Coronary artery (tissue), 2 donors: Measurements from ENCODE around the gene CAMTA1.

Source experiments
- DNase-seq: peaks from one replicate; pipeline ENCODE4 v3.0.0-alpha.2; 2017; ENCODE audit warnings: low spot score
- H3K27ac ChIP-seq, 2 donors: fragments of 200-600 bp; sonication (generic); one replicate each; pipeline ENCODE4 v1.5.1; 2016 to 2019
- H3K4me3 ChIP-seq: fragments of 200-600 bp; sonication (generic); 2 replicates; pipeline ENCODE4 v1.5.1; 2016; ENCODE audit warnings: mild to moderate bottlenecking, moderate library complexity
- TF ChIP-seq, protein P1 (sequence below): fragments of 200-600 bp; sonication (generic); IDR thresholded peaks from one replicate; pipeline ENCODE4 v1.5.1; 2019; ENCODE audit warnings: antibody characterized with exemption

CAMTA1 gene

DNA sequence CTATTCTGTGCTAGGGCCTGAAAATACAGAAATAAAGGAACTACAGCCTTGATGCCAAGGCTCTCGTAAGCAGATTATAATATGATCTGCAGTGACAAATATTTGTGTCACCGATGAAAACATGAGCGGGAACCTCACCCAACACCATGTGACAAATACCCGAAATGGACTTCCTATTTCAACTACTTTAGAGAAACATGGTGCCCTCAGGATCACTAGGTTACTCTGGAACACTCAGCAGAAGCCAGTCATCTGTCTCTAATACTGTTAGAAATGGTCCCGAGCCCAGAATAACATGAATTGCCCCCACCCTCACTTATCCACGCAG, 985.4 kb downstream of the CAMTA1 start:
- no peak for DNase-seq

GRCh38 chr1:7770997-7771822, 986.0 kb downstream of the CAMTA1 start, which contains the start of gene VAMP3:
TSS of gene VAMP3 (plus strand) at chr1:7771296. CDS start at chr1:7771384, 88 bp downstream.
- H3K27ac ChIP-seq: peak within 1 kb of the TSS; percentile 88 to 93
- H3K4me3 ChIP-seq: peak within 1 kb of the TSS; percentile 86
- peak; percentile 91 for DNase-seq
- TF ChIP-seq, protein P1, sequence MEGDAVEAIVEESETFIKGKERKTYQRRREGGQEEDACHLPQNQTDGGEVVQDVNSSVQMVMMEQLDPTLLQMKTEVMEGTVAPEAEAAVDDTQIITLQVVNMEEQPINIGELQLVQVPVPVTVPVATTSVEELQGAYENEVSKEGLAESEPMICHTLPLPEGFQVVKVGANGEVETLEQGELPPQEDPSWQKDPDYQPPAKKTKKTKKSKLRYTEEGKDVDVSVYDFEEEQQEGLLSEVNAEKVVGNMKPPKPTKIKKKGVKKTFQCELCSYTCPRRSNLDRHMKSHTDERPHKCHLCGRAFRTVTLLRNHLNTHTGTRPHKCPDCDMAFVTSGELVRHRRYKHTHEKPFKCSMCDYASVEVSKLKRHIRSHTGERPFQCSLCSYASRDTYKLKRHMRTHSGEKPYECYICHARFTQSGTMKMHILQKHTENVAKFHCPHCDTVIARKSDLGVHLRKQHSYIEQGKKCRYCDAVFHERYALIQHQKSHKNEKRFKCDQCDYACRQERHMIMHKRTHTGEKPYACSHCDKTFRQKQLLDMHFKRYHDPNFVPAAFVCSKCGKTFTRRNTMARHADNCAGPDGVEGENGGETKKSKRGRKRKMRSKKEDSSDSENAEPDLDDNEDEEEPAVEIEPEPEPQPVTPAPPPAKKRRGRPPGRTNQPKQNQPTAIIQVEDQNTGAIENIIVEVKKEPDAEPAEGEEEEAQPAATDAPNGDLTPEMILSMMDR: no peak

More for the DNA sequence above, 985.4 kb downstream of the CAMTA1 start:
- Histone ChIP-seq H3K4me3 (peak overlapping the region; percentile 86), H3K27ac (peak overlapping the region; percentile 88 to 93)
- TF ChIP-seq, protein P1: no peak

- Histone ChIP-seq H3K4me3 (peak overlapping the region; percentile 86), H3K27ac (peak overlapping the region; percentile 88 to 93)
- TF ChIP-seq, protein P1: no peak
- no peak for DNase-seq
Observed at GRCh38 chr1:7771823-7772299, 986.6 kb downstream of the CAMTA1 start.

DNA sequence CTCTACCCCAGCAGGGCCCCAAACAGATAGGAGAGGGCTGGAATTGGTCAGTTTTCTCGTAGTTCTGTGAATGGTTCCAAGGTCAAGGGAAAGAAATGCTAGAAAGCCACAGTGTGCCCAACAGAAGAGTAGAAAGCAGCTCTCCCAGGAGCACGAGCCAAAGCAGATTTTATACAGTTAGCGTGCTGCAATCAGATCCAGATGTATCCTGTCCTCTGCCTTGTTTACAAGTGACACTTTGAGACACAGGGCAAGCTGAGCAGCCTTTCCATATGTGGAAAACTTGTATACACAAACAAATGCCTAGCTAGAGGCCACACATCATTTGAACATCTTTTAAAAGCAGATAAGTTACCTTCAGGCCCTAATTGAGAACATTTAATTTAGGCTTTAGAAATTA, 992.3 kb downstream of the CAMTA1 start:
- Histone ChIP-seq H3K27ac (no peak overlapping the region), H3K4me3 (no peak overlapping the region)
- TF ChIP-seq, protein P1: no peak
- no peak for DNase-seq

- Histone ChIP-seq H3K4me3 (no peak overlapping the region), H3K27ac (no peak overlapping the region)
- no peak for DNase-seq
- TF ChIP-seq, protein P1: no peak
Observed at GRCh38 chr1:7778133-7778628, 992.9 kb downstream of the CAMTA1 start.

GRCh38 chr1:7780976-7781375, 995.7 kb downstream of the CAMTA1 start:
- Histone ChIP-seq H3K27ac (no peak overlapping the region), H3K4me3 (no peak overlapping the region)
- TF ChIP-seq, protein P1: no peak
- no peak for DNase-seq

DNA sequence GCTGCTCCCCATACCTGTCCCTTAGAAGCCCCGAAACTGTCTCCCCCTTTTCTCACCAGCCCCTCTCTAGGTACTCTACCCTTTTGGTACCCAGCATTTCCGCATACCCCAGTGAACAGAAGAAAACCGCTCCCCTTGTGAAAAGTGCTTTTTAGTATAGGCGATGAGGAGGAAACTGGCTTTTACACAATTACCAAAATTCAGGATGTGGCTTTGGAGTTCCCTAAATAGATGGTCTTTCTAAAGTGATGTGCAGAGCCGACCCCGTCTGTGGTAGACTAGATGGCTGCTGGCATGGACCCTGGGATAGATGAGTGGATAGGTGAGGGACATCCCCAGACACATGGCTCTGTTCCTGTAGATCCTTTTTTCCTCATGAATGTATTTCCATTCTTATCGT, 996.2 kb downstream of the CAMTA1 start:
- no peak overlapping the region for H3K4me3 ChIP-seq
- no peak for DNase-seq
- H3K27ac ChIP-seq: no peak overlapping the region
- TF ChIP-seq, protein P1: no peak
